T47D (cell line): Measurements from ENCODE around the gene TNS3.

ENCODE experiments used
- DNase-seq, 2 experiments: peaks; one replicate each; pipeline versions ENCODE4 v3.0.0 to v3.0.0-alpha.2; 2011 to 2012; ENCODE audit warnings: low read depth in 1 of 2, low spot score in 1 of 2
- JUND ChIP-seq: IDR thresholded peaks from 2 replicates; pipeline ENCODE4 v1.6.1; 2012; ENCODE audit warnings: low read depth
- in situ Hi-C: cut with HindIII; loops from 2 replicates; pipeline ENCODE4 v1.10.0; 2016; ENCODE audit warnings: low sequenced_read_pairs, low pct_unique_long_range_greater_than_20kb

TNS3 gene

DNA sequence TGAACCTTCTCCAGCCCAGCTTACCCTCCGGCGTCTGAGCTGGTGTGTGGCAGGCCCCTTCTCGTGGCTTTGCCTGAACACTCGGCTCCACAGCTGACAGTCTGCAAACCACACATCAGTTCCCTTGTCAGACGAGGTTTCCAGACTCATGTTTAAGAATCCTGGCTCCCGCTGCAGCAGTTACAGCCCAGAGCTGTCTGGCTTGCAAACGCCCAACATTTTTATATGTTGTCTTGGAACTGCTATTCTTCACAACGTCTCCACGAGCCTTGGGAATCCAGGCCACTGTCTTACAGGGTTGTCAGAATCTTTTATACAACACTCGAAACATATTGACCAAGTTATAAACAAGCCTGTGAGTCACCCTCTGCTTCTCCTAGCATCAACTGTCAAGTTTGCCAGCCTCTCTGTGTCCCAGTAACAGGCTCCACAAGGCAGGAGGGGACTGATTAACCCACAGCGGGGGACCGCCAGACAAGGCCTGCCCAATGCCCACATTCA, 68.1 kb downstream of the TNS3 start:
- no peak for DNase-seq
- in situ Hi-C loops, result no loop called here
- TF ChIP-seq JUND, result no peak

DNA sequence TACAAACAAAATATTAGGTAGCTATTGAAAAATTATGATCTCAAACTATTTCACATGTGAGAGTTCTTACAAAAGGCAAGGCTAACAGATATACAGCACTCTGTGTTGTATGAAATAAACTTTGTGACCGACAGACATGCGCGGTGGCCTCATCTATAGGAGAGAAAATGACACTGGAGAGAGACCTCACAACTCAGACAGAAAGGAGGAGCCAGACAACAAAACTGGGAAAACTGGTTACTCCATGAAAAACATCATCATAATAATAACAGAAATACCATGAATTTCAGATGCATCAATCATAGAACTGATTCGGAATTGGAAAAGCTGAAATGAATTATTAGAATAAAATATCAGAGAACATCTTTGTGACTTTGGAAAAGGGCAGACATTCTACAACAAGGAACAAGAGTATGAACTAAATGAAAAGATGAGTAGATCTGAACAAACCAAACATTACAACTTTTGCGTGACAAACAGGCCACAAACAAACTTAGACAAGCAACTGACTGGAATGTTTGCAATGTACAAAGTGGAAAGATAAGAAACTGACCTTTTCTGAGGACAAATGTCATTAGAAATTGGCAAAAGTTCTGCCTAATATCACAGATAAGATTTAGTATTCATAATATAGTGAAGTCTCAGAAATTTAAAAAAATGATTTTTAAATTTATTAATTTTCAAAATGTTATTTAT, 69.3 kb downstream of the TNS3 start:
- no peak for TF ChIP-seq JUND
- in situ Hi-C loops, result no loop called here
- peak in 1 of 2 experiments; percentile 45 for DNase-seq

DNA sequence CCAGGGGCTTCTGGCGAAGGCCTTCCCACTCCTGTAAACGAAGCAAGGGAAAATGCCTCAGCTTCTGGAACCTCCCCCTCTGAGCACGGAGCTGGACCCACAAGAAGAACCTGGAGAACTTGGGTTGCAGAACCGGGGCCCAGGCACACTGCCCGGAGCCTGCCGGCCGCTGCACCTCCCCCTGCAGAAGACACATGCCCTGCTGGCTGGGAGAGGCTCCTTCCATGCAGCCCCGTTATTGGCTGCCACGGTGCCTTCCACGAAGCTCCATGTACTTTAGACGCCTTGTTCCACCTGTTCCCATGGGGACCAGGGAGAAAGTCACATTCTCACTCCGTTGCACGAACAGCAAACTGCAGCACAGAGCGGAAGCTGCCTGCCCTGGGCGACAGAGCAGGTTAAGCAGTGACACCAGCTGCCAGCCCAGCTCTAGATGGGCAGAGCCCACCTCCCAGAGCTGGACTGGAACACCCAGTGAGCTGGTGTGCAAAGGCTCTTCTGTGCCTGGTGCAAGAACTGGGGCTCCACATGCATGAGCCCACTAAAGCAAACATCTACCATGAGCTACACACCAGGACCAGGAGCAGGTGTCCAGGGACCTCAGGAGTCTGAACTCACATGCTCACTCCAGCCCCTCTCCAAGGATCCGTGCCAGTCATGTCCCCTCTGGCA, 70.1 kb downstream of the TNS3 start:
- TF ChIP-seq JUND, result no peak
- no peak for DNase-seq
- in situ Hi-C loops, result no loop called here

DNA sequence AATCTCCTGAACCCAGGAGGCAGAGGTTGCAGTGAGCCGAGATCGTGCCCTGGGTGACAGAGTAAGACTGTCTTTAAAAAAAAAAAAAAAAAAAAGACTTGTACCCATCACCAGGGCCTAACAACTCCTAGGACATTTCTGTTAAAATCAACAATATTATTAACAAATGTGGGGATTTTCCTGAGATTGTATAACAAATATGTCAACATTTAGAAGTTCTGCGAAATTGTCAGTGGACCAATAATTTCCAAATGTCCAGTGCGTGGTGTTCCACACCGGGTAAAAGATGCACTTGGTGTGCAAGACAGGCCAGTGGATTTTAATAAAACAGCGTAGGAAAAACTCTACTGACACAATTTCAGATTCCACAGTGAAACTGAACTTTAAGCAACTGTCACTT, 71.1 kb downstream of the TNS3 start:
- no peak for TF ChIP-seq JUND
- in situ Hi-C loops, result no loop called here
- no peak for DNase-seq

DNA sequence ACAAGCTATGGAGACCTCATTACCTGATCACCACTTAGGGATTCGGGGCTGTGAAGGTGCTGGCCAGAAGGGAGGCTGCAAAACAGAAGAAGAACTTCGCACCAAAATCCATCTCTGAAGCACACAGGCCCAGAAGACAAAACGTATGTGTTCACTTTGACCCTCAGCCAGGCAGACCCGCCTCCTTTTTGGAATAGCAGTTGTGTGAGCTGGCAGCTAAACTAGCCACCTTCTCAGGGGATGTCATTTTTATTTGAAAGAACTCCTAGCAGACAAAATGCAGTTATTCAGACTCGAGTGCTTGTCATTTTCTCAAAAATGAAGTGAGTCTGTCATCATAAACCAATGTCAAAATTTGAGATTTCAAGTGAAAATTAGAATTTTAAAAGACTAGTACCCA, 71.7 kb downstream of the TNS3 start:
- no peak for DNase-seq
- TF ChIP-seq JUND, result no peak
- in situ Hi-C loops, result no loop called here

DNA sequence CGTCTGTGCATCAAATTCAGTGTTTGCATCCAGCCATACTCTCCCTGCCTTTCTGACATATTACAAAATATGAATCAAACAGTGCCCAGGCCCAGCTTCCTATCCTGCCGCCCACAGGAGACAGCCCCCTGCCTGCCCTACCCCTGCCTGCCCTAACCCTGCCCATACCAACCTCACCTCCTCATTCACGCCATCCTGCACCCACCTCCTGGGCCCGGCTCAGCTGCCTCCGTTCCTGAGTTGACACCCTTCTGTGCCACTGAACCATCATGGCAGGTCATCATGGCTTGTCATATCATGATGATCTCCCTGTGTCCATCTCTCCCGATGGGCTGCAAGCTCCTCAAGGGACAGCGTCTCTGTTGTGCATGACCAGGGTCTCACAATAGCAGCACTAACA, 72.3 kb downstream of the TNS3 start:
- TF ChIP-seq JUND, result no peak
- in situ Hi-C loops, result no loop called here
- DNase-seq, result no peak

DNA sequence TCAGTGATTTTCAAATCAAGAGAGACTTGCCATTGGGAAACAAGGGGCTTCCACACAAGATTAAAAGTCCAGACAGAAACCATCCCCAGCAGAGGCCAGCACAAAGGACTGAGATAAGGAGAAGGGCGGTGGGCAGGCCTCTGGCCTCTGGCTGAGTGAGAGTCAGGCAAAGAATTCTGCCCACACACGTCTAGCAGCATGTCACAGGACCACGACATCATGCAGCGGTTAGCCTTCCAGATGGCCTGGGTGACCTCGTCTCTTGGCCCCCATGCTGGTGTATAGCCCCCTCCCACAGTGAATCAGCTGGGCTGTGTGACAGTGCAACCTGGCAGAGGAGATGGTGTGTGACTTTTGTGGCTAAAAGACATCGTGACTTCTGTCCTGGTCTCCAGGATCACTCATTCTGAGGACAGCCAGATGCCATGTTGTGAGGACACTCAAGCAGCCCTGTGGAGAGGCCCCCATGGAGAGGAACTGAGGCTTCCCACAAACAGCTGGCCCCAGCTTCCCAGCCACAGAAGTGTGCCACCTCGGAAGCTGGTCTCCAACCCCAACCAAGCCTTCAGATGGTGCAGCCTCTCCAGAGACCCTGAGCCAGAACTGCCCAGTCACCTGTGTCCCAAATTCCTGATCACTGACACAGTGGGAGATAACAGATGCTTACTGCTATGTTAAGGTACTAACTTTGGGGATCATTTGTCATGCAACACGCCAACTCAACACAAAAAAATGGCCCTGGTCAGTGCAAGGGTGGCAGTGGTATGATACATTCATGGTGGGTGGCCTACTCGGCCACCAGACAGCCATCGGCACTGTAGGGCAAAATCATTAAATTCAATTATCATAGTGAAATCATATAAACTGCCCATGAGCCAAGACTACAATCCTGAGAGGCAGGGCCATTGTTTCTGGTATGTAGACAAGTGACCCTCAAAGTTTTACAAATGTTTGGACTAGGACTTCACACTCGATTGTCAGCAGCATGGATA, 73.2 kb downstream of the TNS3 start:
- DNase-seq, result no peak
- TF ChIP-seq JUND, result no peak
- in situ Hi-C loops, result no loop called here

DNA sequence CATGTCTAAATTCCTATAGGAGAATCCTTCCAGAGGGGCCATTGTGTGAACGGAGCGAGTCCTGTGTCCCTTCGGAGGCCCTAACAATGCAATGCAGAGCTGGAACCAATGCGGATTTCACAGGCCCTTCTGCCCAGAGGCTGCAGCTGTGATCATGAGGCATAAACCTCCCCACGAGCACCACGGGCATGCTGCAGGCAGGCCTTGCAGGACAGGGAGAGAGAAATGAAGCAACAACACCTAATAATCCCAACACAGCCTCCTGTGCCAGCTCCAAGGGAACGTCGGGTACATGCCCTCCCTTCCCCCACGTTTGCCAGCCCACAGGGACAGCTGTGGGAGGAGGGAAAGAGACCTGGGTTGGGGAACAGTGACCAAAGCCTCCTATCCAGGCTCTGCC, 74.4 kb downstream of the TNS3 start:
- no peak for DNase-seq
- no peak for TF ChIP-seq JUND
- in situ Hi-C loops, result no loop called here

DNA sequence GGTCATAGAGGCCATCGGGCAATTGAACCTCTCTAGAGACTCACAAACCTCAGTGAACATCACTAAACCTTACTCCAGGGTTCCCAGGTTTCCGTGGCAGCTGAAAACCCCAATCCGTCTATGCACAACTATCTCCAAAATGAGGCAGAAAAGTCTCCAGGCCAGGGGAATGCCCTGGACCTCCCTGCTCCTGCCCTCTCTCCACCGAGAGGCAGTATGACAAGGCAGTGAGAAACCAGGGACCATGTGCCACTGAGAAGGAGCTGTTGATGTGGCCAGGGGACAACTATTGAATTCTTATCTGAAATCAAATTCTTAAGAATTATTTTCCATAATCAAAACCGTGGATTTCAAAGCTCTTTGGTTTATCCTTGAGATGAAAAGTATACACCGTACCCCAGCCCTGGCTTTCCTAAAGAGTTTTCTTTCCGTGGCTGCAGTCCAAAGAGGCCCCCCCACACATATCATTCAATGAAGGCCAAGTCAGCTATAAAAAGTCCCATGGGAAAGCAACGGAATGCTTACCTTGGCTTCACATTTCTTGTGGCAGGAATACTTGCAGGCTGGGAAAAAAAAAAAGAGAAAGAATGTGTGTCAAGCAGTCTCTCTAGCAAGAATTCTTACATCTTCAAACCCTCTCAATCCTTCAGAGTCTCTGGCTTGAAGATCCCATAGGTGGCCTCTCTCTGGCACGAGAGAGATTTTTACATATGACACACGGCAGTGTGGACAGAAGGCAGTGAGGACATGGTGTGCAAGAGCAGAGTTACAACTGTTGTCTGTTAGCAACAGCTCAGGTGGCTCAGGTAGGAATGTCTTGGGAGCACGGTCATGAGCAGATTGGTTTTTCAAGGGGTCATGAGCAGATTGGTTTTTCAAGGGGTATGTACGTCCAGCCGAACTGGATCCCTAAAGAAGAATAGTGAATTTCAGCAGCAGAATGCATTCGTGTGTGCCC, 75.2 kb downstream of the TNS3 start:
- no peak for DNase-seq
- no peak for TF ChIP-seq JUND
- in situ Hi-C loops, result no loop called here

DNA sequence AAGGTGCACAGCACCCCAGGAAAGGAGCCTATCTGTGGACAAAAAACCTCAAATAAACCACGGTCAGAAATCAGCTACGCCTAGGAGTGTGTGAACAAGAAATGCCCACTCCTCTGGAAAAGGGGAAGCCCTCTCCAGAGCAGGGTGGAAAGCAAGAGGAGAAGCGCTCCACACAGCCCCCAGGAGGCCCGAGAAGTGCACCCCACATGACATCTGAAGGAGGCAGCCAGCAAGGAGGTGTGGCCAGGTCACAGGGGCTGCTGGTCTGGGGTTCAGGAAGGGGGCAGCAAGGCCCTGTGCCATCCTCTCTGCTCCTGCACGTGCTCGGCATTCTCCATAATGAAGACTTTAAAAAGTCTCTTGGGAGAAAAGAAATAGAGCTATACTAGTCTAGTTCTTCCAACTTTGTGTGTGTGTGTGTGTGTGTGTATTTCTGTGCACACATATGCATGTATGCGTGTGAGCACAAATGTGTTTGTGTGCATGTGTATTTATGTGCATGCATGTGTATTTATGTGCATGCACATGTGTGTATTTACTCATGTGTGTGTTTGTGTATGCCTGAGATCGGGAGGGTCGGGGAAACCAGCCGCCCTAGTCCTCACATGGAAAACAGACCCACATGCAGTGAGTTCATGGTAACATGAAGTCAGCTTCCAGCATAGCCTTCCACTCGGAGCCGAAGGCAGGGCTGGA, 76.5 kb downstream of the TNS3 start:
- TF ChIP-seq JUND, result no peak
- no peak for DNase-seq
- in situ Hi-C loops, result no loop called here
